ACHN (cell line): ENCODE data around the gene ITSN1.
"Not testable (repeated sequence)": the region's sequence is repeated elsewhere in the genome, so short reads cannot be mapped to it uniquely, and the experiment has no call there.

Experiments used
- DNase-seq: peaks from one replicate; pipeline ENCODE4 v3.0.0-alpha.2; 2015
- in situ Hi-C: cut with HindIII; loops from 2 replicates; pipeline ENCODE4 v1.10.0; 2017; ENCODE audit warnings: low sequenced_read_pairs, low pct_ligation_motif_present, low pct_unique_long_range_greater_than_20kb

Gene ITSN1

GRCh38 chr21:33783187-33783979, 141.1 kb downstream of the ITSN1 start:
- in situ Hi-C loops, result no loop called here
- no peak for DNase-seq

- no peak for DNase-seq
- in situ Hi-C loops, result no loop called here
Measured at GRCh38 chr21:33787431-33787830, 145.1 kb downstream of the ITSN1 start.

- in situ Hi-C loops, DNase-seq: not testable (repeated sequence)
Measured at GRCh38 chr21:33788438-33788837, 146.1 kb downstream of the ITSN1 start.

GRCh38 chr21:33789697-33790096, 147.4 kb downstream of the ITSN1 start:
- no peak for DNase-seq
- in situ Hi-C loops, result no loop called here

- DNase-seq, result no peak
- in situ Hi-C loops, result no loop called here
Measured at GRCh38 chr21:33791073-33791472, 148.8 kb downstream of the ITSN1 start.

- no peak for DNase-seq
- in situ Hi-C loops, result no loop called here
Measured at GRCh38 chr21:33794596-33794995, 152.3 kb downstream of the ITSN1 start.

- no peak for DNase-seq
- in situ Hi-C loops, result no loop called here
Measured at GRCh38 chr21:33797565-33797964, 155.3 kb downstream of the ITSN1 start.

GRCh38 chr21:33799378-33800090, 157.2 kb downstream of the ITSN1 start:
- in situ Hi-C loops, result no loop called here
- no peak for DNase-seq

- in situ Hi-C loops, result no loop called here
- DNase-seq, result no peak
Measured at GRCh38 chr21:33800753-33801423, 158.6 kb downstream of the ITSN1 start.

GRCh38 chr21:33801424-33802405, 159.4 kb downstream of the ITSN1 start:
- in situ Hi-C loops, result no loop called here
- no peak for DNase-seq

- in situ Hi-C loops, result no loop called here
- DNase-seq, result no peak
Measured at GRCh38 chr21:33802481-33802880, 160.2 kb downstream of the ITSN1 start.

GRCh38 chr21:33808715-33809367, 166.5 kb downstream of the ITSN1 start:
- in situ Hi-C loops, result no loop called here
- no peak for DNase-seq

- DNase-seq, result no peak
- in situ Hi-C loops, result no loop called here
Measured at GRCh38 chr21:33810766-33811165, 168.5 kb downstream of the ITSN1 start.

GRCh38 chr21:33811167-33812010, 169.1 kb downstream of the ITSN1 start:
- in situ Hi-C loops, result no loop called here

GRCh38 chr21:33813832-33814365, 171.6 kb downstream of the ITSN1 start:
- in situ Hi-C loops, result no loop called here
- DNase-seq, result no peak

More at GRCh38 chr21:33811167-33812010, 169.1 kb downstream of the ITSN1 start:
- no peak for DNase-seq

- DNase-seq, result no peak
- in situ Hi-C loops, result no loop called here
Measured at GRCh38 chr21:33815143-33815707, 172.9 kb downstream of the ITSN1 start.
